ENCODE results near the gene C11orf21. TPM values are rescaled to one million over a fixed set of nuclear protein-coding genes. Genes with fewer than 3 reads are reported as not detected.

C11orf21 gene
- total RNA-seq, 2 experiments from 2014 or later: 66.4 to 81.0 TPM

- Mint-ChIP-seq H3K27ac (no peak overlapping the region), H3K27me3 (peaks cover 39% of the 10 kb centered on the region), H3K4me3 (no peak overlapping the region), H3K9me3 (peaks cover 4% of the 10 kb centered on the region), H3K36me3 (ENCODE audit: low read depth) (peaks cover 6% of the 10 kb centered on the region), H3K4me1 (peaks cover 10% of the 10 kb centered on the region)
- ChIA-PET CTCF (interaction anchor here (0.9 to 1.7 kb wide), 5 partner anchors 13 to 145 kb away, joined by 3 to 5 read pairs (median 4); no protein-coding TSS in a partner anchor), POLR2A (no interaction called here)
- no peak for DNase-seq
These were observed 26.1 kb downstream of the C11orf21 start for GRCh38 chr11:2275334-2276279.

DNA sequence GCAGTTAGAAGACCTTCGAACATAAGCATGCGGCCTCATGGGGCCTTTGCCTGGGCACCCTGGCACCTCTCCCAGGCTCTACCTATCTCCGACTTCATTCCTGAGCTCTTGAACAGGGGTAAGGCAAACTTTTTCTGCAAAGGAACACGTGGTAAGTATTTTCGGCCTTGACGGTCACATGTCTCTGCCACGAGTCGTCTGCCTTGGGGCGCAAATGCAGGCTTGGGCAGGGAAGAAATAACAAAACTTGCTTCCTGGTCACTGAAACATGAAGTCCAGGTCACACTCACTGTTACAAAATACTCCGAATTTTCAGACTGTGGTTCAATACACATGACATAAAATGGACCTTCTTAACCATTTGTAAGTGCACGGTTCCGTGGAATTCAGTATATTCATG lies 27.9 kb downstream of the C11orf21 start:
- H3K9me3 Mint-ChIP-seq: no peaks in the 10 kb centered on the region
- POLR2A ChIA-PET: no interaction called here
- no peak for DNase-seq
- CTCF ChIA-PET: no interaction called here
- H3K27me3 Mint-ChIP-seq: peaks cover 37% of the 10 kb centered on the region
- no peak overlapping the region for H3K4me3 Mint-ChIP-seq
- H3K27ac Mint-ChIP-seq: no peak overlapping the region
- H3K4me1 Mint-ChIP-seq: peaks cover 12% of the 10 kb centered on the region
- no peaks in the 10 kb centered on the region for H3K36me3 Mint-ChIP-seq (ENCODE audit: low read depth)

DNA sequence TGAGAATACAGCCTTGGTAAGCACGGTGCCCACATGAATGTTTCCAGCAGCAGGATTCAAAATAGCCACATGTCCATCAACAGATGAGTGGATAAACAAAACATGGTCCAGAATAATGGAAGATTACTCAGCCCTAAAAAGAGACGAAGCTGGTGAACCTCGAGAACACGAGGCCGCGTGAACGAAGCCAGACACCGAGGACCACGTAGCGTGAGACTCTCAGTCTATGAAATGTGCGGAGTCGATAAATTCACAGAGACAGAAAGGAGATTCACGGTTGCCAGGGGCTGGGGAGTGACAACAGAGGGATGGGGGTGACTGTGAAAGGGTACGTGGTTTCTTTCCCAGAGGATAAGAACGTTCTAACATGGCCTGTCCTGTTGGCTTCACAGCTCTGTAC lies 28.4 kb downstream of the C11orf21 start:
- Mint-ChIP-seq H3K27ac (no peak overlapping the region), H3K4me3 (no peak overlapping the region), H3K36me3 (ENCODE audit: low read depth) (no peaks in the 10 kb centered on the region), H3K4me1 (peaks cover 14% of the 10 kb centered on the region), H3K9me3 (no peaks in the 10 kb centered on the region), H3K27me3 (peaks cover 40% of the 10 kb centered on the region)
- ChIA-PET CTCF (no interaction called here), POLR2A (no interaction called here)
- DNase-seq: no peak

GRCh38 chr11:2272946-2273280 lies 28.8 kb downstream of the C11orf21 start:
- no peak overlapping the region for H3K4me3 Mint-ChIP-seq
- peaks cover 36% of the 10 kb centered on the region for H3K27me3 Mint-ChIP-seq
- no peaks in the 10 kb centered on the region for H3K9me3 Mint-ChIP-seq
- peaks cover 17% of the 10 kb centered on the region for H3K4me1 Mint-ChIP-seq
- no peaks in the 10 kb centered on the region for H3K36me3 Mint-ChIP-seq (ENCODE audit: low read depth)
- no peak overlapping the region for H3K27ac Mint-ChIP-seq
- ChIA-PET CTCF (no interaction called here), POLR2A (no interaction called here)
- DNase-seq: no peak

DNA sequence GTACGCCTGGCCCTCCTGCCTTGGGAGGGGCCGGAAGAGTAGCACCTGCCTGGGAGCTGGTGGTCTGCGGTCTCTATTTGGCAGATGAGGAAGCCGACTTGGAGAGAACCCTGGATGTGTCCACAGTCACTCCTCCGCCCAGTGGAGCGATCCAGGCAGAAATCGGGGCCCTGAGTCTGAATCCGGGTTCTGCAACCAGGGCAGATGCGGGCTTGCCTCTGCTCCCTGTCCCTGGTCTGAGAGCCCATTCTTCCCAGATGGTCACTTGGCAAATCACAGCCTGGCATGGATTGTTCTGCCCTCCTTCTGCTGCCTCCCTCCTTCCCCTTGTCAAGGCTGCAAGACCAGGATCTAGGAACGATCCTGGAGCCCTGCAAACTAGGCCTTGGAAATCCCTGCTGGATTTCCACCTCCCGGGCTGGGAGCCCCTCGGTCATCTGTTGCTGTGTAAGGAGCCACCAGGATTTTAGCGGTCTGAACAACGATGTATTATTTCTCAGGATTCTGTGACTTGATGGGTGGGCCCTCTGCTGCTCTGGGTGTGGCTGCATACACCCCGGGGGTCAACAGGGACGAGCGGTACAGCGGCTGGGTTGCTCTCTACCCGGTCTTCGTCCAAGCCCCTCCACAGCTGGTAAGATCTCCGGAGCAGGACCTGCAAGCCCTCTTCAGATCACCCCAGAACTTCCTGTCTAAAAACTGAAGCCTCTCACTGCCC lies 29.3 kb downstream of the C11orf21 start:
- Mint-ChIP-seq H3K4me1 (peaks cover 14% of the 10 kb centered on the region), H3K9me3 (no peaks in the 10 kb centered on the region), H3K36me3 (ENCODE audit: low read depth) (no peaks in the 10 kb centered on the region), H3K27me3 (peaks cover 33% of the 10 kb centered on the region), H3K4me3 (no peak overlapping the region), H3K27ac (no peak overlapping the region)
- DNase-seq: no peak
- CTCF ChIA-PET: no interaction called here
- POLR2A ChIA-PET: no interaction called here

GRCh38 chr11:2271327-2272227 lies 30.1 kb downstream of the C11orf21 start:
- no peaks in the 10 kb centered on the region for H3K36me3 Mint-ChIP-seq (ENCODE audit: low read depth)
- H3K9me3 Mint-ChIP-seq: no peaks in the 10 kb centered on the region
- no peak overlapping the region for H3K27ac Mint-ChIP-seq
- no peak for DNase-seq
- no peak overlapping the region for H3K4me3 Mint-ChIP-seq
- peaks cover 32% of the 10 kb centered on the region for H3K27me3 Mint-ChIP-seq
- POLR2A ChIA-PET: no interaction called here
- CTCF ChIA-PET: interaction anchor here (1.0 kb wide), 1 partner anchor 129 kb away, joined by 3 read pairs; the partner anchor contains the start of gene TSSC4
- peaks cover 13% of the 10 kb centered on the region for H3K4me1 Mint-ChIP-seq

DNA sequence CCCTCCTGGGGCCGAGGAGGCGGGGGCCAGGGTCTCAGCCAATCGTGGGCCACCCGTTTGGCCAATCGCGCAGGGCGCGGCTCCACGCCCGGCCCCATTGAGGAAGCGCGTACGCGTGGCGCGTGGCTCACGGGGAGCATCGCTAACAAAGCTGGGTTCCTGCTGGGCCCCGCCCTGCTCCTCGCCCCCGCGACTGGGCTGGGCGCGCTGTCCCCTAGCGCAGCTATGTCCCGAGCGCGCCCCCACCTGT lies 30.7 kb downstream of the C11orf21 start:
- H3K27ac Mint-ChIP-seq: no peak overlapping the region
- ChIA-PET CTCF (interaction anchor here (1.0 kb wide), 1 partner anchor 130 kb away, joined by 3 read pairs; the partner anchor contains the start of gene TSSC4), POLR2A (no interaction called here)
- H3K36me3 Mint-ChIP-seq (ENCODE audit: low read depth): no peaks in the 10 kb centered on the region
- H3K4me3 Mint-ChIP-seq: no peak overlapping the region
- peak; percentile 44 for DNase-seq
- no peaks in the 10 kb centered on the region for H3K9me3 Mint-ChIP-seq
- H3K4me1 Mint-ChIP-seq: peaks cover 19% of the 10 kb centered on the region
- H3K27me3 Mint-ChIP-seq: peaks cover 29% of the 10 kb centered on the region

GRCh38 chr11:2270322-2271076 lies 31.2 kb downstream of the C11orf21 start, which contains the start of gene ASCL2:
ASCL2 (minus strand) TSS chr11:2270588; CDS start chr11:2270332, 256 bp downstream.
- peaks cover 29% of the 10 kb centered on the region for H3K27me3 Mint-ChIP-seq
- DNase-seq: no peak
- peak within 1 kb of the TSS; percentile 48 for H3K4me3 Mint-ChIP-seq
- ChIA-PET CTCF (interaction anchor here (0.7 to 1.4 kb wide), 5 partner anchors 8 to 130 kb away, joined by 3 to 5 read pairs (median 3); partner anchors contain the start of gene TSSC4), POLR2A (no interaction called here)
- H3K9me3 Mint-ChIP-seq: no peaks in the 10 kb centered on the region
- peaks cover 24% of the 10 kb centered on the region for H3K4me1 Mint-ChIP-seq
- no peaks in the 10 kb centered on the region for H3K36me3 Mint-ChIP-seq (ENCODE audit: low read depth)
- H3K27ac Mint-ChIP-seq: no peak within 1 kb of the TSS

DNA sequence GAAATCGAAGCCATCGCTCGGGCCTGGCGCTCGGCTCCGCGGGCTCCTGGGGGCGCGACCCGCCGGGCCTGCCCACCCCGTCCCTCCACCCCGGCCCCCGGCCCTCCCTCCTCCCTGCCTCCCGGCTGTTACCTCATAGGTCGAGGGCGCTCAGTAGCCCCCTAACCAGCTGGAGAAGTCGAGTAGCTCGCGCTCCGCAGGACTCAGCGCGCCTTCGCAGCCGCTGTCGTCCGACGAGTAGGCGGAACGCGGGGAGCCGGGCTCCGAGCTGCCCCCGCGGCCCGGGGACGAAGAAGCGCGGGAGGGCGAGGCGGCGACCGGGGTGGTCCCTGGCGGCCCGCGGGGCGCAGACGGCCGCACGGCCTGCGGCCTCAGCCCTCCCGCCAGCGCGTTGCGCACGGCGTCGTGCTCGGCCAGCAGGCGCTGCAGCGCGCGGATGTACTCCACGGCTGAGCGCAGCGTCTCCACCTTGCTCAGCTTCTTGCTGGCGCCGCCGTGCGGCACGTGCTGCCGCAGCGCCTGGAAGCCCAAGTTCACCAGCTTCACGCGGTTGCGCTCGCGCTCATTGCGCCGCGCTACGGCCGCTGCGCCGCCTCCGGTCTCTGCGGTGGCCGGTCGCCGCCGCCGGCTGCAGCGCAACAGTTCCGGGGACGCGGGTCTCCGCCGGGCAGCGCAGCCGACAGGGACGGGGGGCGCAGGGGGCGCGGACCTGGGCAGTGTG lies 32.0 kb downstream of the C11orf21 start:
- peaks cover 29% of the 10 kb centered on the region for H3K27me3 Mint-ChIP-seq
- H3K4me3 Mint-ChIP-seq: no peak overlapping the region
- DNase-seq: peak; percentile 62
- CTCF ChIA-PET: interaction anchor here (0.7 to 1.4 kb wide), 6 partner anchors 9 to 61 kb away, joined by 3 to 5 read pairs (median 3); no protein-coding TSS in a partner anchor
- no peak overlapping the region for H3K27ac Mint-ChIP-seq
- no peaks in the 10 kb centered on the region for H3K36me3 Mint-ChIP-seq (ENCODE audit: low read depth)
- peaks cover 27% of the 10 kb centered on the region for H3K4me1 Mint-ChIP-seq
- POLR2A ChIA-PET: no interaction called here
- H3K9me3 Mint-ChIP-seq: no peaks in the 10 kb centered on the region

DNA sequence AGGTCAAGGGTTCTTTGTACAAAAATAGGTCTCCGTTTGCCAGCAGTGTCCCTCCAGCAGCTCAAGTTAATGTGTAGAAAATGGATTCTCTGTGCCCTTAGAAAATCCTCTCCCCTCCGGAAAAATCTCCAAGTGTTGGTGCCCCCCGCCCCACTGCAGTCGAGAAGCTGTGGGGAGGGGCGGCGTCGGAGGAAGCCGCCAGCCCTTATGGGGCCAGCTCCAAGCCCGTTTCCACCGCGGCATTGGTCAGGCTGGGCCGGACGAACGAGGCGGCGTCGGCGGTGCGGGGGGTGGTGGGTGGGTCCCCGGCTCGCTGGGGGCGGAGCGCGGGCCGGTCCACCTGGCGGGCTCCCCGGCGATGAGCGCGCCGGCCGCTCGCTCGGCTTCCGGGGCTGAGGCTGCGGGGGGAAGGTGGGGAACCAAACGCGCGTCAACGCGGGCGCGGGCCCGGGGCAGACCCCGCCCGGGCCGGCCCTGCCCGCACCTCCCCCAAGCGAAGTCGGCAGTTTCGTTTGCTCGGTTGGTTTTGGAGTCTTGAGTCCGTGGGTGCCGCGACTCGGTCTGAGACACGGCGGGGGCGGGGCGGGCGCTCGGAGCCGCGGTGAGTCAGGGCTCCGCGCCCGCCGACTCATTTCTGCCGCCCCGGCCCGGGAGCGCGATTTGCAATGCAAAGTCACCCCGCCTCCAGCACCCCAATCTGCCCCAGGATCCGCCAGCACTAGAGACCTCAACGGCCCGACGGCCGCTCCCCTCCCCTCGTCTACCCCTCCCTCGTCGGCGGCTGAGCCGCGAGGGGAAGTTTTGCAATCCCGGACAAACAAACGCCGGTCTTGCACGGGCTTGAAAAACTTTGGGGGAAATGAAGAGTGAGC lies 32.8 kb downstream of the C11orf21 start:
- no peak overlapping the region for H3K27ac Mint-ChIP-seq
- no peaks in the 10 kb centered on the region for H3K9me3 Mint-ChIP-seq
- peaks cover 24% of the 10 kb centered on the region for H3K27me3 Mint-ChIP-seq
- peaks cover 27% of the 10 kb centered on the region for H3K4me1 Mint-ChIP-seq
- peak; percentile 47 for DNase-seq
- ChIA-PET CTCF (interaction anchor here (1.0 to 1.4 kb wide), 5 partner anchors 10 to 37 kb away, joined by 3 to 5 read pairs (median 3); no protein-coding TSS in a partner anchor), POLR2A (no interaction called here)
- no peaks in the 10 kb centered on the region for H3K36me3 Mint-ChIP-seq (ENCODE audit: low read depth)
- peak overlapping the region; percentile 38 for H3K4me3 Mint-ChIP-seq

Data from activated CD4-positive, alpha-beta T cell treated with anti-CD3 and anti-CD28 coated beads, Interleukin-2, amount 10 ng/mL, durations not matched to agents 7 days and 5 days (primary cell).